GM21529 (cell line): Measurements from ENCODE around the gene MCF2L2.
"Not testable (repeated sequence)": the region's sequence is repeated elsewhere in the genome, so short reads cannot be mapped to it uniquely, and the experiment has no call there.

ENCODE experiments used
- ATAC-seq: cut with Tn5 transposase; IDR thresholded peaks from one replicate; pipeline ENCODE4 v1.9.1; 2021; ENCODE audit not compliant: unreplicated experiment

MCF2L2 gene

GRCh38 chr3:183443395-183444385 is 15.3 kb upstream of the MCF2L2 start:
- no peak for ATAC-seq

DNA sequence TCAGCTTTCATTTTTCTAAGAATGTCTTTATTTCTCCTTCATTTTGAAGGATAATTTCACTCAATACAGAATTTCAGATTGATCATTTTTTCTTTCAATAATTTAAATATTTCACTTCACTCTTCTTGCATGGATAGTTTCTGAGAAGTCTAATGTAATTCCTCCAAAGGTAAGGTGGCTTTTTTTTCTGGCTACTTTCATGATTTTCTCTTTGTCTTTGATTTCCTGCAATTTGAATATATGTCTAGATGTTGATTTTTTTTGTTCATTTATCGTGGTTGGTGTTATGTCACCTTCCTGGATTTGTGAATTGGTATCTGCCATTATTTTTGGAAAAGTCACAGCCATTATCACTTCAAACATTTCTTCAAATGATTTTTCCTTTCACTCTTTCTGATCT is 14.6 kb upstream of the MCF2L2 start:
- no peak for ATAC-seq

GRCh38 chr3:183440521-183440920 is 12.1 kb upstream of the MCF2L2 start:
- not testable (repeated sequence) for ATAC-seq

DNA sequence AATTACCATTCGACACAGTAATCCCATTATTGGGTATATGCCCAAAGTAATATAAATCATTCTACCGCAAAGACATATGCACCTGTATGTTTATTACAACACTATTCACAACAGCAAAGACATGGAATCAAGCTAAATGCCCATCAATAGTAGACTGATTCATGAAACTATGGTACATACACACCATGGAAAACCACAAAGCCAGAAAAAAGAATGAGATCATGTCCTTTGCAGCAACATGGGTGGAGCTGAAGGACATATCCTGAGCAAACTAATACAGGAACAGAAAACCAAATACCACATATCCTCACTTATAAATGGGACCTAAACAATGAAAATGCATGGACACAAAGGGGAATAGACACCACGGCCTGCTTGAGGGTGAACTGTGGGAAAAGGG is 11.1 kb upstream of the MCF2L2 start:
- ATAC-seq = no peak

DNA sequence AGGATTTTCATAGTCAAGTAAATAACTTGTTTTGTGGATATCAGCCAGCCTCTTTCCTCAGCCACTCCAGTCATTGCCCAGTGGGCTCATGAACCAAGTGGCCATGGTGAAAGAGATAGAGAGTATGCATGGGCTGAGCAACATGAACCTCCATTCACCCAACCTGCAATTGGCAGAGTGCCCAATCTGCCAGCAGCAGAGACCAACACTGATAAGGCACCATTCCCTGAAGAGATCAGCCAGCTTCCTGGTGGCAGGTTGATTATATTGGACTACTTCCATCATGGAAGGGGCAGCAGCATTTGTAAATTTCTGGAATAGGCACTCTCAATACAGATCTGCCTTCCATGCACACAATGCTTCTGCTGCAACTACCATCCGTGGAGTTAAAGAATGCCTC is 10.3 kb upstream of the MCF2L2 start:
- ATAC-seq = no peak

GRCh38 chr3:183437666-183438564 is 9.5 kb upstream of the MCF2L2 start:
- ATAC-seq = no peak

- no peak for ATAC-seq
These were observed 8.6 kb upstream of the MCF2L2 start for GRCh38 chr3:183437061-183437460.

DNA sequence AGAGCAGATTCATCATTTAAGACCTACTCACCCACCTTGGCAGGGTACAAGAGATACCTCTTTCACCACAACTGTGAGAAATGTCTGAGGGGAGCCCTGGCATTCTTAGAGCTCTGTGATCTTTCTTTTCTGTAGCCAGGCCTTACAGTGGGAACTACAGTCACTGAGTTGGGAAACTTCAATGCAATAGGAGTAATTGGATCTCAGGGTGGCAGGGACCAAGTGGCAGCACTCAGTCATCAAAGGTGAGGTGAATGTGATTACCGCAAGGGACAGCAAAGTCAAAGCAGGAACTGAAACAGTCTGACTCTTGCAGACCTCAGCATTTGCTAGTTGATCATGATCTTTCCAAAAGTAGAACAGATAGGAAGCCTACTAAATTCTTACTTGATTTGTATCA is 7.2 kb upstream of the MCF2L2 start:
- ATAC-seq = peak; percentile 84

DNA sequence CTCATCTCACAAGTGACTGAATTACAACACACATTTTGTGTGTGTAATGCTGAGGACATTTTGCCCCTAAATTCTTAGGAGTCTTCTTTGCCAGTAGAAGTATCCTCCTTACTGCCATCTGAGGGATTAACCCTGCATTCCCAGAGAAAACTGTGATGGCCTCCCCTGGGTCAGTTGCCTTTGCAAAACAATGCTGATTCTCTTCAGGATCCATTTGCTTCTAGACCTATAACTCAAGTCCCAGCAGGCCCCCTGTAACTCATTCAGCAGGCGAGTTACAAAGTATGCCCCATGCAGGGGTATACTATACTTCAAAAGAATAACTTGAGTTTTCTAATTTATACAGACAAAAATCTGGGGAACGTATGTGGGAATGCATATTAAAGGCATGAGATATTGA is 6.6 kb upstream of the MCF2L2 start:
- no peak for ATAC-seq

GRCh38 chr3:183434503-183434902 is 6.1 kb upstream of the MCF2L2 start:
- no peak for ATAC-seq

GRCh38 chr3:183430325-183430957 is 2.0 kb upstream of the MCF2L2 start:
- no peak for ATAC-seq

- peak; percentile 47 for ATAC-seq
These were observed 458 bp downstream of the MCF2L2 start for GRCh38 chr3:183427876-183428446.

GRCh38 chr3:183427196-183427875 is 1.1 kb downstream of the MCF2L2 start:
- ATAC-seq = no peak

DNA sequence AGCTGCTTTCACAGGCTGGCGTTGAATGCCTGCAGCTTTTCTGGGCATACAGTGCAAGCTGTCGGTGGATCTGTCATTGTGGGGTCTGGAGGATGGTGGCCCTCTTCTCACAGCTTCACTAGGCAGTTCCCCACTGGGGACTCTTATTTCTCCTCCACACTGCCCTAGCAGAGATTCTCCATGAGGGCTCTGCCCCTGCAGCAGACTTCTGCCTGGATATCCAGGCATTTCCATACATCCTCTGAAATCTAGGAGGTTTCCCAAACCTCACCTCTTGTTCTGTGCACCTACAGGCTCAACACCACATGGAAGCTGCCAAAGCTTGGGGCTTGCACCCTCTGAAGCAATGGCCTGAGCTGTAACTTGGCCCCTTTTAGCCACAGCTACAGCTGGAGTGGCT is 9.6 kb downstream of the MCF2L2 start:
- not testable (repeated sequence) for ATAC-seq

DNA sequence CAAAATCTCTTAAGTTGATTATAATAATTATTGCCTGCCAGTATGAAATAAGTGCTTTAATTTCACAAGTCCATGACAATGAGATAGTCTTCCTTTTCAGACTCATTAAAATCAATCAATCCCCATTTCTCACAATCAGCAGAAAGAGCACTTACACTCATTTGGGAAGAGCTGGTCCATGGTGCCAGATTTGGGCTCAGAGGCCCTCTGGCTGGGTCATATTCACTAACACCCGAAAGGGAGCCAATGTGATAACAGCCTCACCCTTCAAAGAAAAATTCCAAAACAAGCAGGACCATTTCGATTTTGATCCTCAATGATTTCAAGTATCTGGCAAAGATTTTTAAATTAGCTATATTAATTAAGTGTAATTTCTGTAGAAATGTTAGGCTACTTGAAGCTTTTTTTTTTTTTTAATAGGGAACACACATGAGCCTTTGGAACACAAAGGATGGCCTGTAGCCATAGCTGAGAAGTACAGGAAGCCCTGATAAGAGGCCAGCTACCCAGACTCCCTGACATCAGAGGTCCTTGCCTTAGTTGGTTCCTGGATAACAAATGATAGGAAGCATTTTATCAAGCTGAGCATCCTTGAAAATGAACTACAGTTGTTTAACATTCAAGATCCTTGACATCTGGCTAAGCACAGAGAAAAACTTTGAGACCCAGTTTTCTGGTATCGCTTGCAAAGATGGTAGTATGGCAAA is 17.1 kb downstream of the MCF2L2 start:
- ATAC-seq = no peak

GRCh38 chr3:183410759-183411158 is 17.7 kb downstream of the MCF2L2 start:
- no peak for ATAC-seq

- no peak for ATAC-seq
These were observed 18.1 kb downstream of the MCF2L2 start for GRCh38 chr3:183410280-183410679.

DNA sequence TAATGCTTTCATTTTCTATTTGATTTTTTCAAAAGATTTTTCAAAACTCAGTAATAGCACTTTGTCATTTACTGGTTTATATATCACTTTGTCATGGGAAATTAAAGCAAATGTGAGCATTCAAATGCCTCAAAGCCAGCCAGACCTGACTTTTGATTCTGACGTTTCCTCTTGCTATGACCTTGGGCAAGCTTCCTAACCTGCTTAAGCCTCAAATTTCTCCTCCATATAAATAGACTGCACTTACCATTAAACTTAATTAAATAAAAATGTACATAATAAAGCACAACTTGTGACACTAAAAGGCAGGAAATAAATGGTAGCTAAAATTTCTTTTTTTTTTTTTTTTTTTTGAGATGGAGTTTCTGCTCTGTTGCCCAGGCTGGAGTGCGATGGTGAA is 19.2 kb downstream of the MCF2L2 start:
- ATAC-seq = no peak

DNA sequence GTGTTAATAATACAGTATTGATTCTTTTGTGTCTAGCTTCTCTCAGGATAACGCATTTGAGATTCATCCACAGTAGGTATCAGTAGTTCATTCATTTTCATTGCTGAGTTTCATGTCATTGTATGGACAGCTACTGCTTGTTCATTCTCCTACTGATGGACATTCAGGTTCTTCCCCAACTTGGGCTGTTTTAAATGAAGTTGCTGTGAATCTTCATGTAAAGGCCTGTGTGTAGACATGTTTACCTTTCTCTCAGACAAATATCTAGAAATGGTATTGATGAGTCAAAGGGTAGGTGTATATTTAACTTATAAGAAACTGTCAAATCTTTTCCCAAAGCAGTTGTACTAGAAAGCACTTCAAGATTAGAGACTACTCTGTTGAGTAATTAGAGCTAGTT is 26.7 kb downstream of the MCF2L2 start:
- no peak for ATAC-seq

DNA sequence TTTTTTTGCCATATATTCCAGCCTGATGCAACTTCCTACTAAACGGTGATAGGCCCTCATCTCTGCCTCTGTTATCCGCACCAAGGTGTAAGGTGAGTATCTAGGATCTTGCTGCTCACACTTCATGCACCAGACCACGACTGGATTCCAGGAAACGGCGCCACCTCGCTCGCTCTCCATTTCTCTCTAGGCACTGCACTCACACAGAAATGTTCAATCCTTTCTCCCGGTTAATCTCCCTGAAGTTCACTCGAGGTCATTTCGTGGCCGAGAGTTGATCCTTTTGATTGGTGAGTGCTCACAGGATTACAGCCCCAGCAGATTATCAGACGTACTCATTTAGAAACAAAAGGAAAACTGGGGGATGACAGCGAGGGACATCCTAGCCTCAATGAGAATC is 28.1 kb downstream of the MCF2L2 start:
- ATAC-seq = no peak
